Measurements from ENCODE around the gene DBN1.

Gene DBN1

DNA sequence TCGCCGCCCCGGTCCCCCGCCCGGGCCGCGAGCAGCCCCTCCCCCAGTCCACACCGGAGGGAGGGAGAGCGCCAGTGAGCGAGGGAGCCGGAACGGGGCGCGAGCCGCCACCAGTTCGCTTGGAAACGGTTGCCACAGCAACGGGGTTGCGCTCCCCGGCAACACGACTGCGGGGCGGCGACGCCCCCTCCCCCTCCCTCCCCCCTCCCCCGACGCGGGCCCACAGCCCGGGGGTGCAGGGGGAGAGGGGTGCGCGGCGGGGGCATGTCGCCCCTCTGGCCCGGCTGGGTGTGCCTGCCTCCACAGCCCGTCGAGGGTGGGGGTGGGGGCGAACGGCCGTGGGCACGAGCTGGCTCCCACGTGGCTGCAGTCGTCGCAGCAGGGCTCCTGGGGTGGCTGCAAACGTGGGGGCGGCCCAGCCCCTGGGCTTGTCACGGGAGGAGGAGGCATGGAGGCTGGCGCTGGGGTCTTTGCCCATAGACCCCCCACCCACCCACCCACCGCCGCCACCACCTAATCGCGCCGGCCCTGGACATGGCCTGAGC is 26.3 kb downstream of the DBN1 start:
- Histone ChIP-seq H3K4me3 (ENCODE audit: insufficient read depth in 1 of 2, low read depth in 1 of 2, low read length in 2 of 2) (peak overlapping the region; percentile 80 to 88), H2BK15ac (ENCODE audit: low read depth, poor library complexity, severe bottlenecking) (no peak overlapping the region), H4K8ac (ENCODE audit: low read length) (peak overlapping the region; percentile 83), H3K27ac (ENCODE audit: low read length, poor library complexity, severe bottlenecking) (peak overlapping the region; percentile 81), H3K9me3 (ENCODE audit: control insufficient read depth, low read length) (no peaks in the 10 kb centered on the region), H3K79me1 (replicated peaks; ENCODE audit: low read length, poor library complexity, severe bottlenecking) (peaks cover 7% of the 10 kb centered on the region), H4K91ac (ENCODE audit: low read length) (peak overlapping the region; percentile 79), H2AK5ac (ENCODE audit: low read length, severe bottlenecking) (no peak overlapping the region), H3K4me1 (ENCODE audit: control insufficient read depth, insufficient read depth, low read depth, low read length) (peaks cover 31% of the 10 kb centered on the region), H3K14ac (ENCODE audit: low read length in 2 of 2) (peak overlapping the region in 1 of 2 experiments; percentile 76), H3K23ac (ENCODE audit: low read length in 2 of 2) (no peak overlapping the region), H2BK120ac (ENCODE audit: low read depth, low read length) (peak overlapping the region; percentile 11), H3K9ac (ENCODE audit: low read length) (peak overlapping the region; percentile 71), H3K36me3 (ENCODE audit: control insufficient read depth in 1 of 2, insufficient read depth in 2 of 2, low read depth in 1 of 2, low read length in 2 of 2) (peaks cover 4 to 33% of the 10 kb centered on the region in 2 experiments), H2AFZ (ENCODE audit: low read depth, low read length) (peak overlapping the region; percentile 56), H3K4ac (ENCODE audit: low read depth in 1 of 2, low read length in 2 of 2) (peak overlapping the region in 1 of 2 experiments; percentile 36), H2BK5ac (ENCODE audit: low read depth, low read length, poor library complexity, severe bottlenecking) (no peak overlapping the region), H3K27me3 (ENCODE audit: control insufficient read depth in 1 of 2, insufficient read depth in 1 of 2, low read length in 2 of 2) (peaks cover 0 to 10% of the 10 kb centered on the region in 2 experiments), H2BK12ac (ENCODE audit: low read length in 2 of 2) (peak overlapping the region in 1 of 2 experiments; percentile 75), H3K18ac (ENCODE audit: low read depth in 1 of 2, low read length in 2 of 2) (peak overlapping the region; percentile 78 to 88), H3K4me2 (ENCODE audit: low read length, poor library complexity, severe bottlenecking) (peak overlapping the region; percentile 82)
- WGBS: 0% methylated on average over 8 of the region's 52 CpGs
- DNase-seq: peak; percentile 57

DNA sequence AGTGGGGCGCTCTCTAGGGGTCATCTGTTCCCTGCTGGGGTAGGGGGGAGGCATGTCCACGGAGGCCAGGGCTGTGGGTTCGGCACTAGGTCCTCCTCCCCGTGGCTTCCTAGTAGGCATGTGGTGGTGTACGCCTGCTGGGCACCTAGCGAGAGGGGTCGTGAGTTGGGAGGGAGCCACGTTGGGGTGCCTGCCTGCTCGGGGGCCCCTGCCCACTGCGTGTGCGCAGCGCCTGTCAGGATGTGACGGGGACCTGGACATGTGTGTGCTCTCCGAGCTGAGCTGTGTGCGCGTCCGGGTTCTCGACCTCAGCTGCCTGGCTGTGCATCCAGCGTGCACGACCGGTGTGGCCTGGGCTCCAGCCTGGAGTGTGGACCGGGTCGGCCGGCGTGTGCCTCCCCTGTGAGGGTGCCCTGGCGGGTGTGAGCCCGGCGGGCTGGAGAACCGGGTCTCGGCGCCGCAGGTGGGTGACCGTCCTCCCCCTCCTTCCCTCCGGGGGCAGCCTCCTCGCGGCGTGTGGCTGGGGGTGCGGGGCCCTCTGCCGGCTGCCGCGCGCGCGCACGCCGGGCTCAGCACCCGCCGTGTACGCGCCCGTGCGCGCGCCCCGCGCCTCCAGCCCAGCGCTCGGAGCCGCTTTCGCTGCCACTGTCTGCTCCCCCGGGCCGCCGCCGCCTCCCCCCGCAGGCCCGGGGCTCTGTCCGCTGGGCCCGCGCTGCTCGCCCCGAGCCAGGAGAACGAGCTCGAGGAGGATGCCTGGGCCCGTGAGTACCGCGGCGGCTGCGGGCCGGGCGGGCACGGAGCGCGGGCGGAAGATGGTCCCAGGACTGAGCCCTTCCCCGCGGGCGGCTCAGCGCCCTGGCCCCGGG is 27.0 kb downstream of the DBN1 start, which contains the start of gene PRR7:
Gene PRR7, plus strand, starts transcription at position 615 of the 866 bp plus-strand sequence. CDS start 8,254 bp downstream, outside the sequence.
- 10% methylated on average over 40 of the region's 89 CpGs for WGBS
- DNase-seq: peak; percentile 67
- Histone ChIP-seq H2BK15ac (ENCODE audit: low read depth, poor library complexity, severe bottlenecking) (peak within 1 kb of the TSS; percentile 52), H2BK5ac (ENCODE audit: low read depth, low read length, poor library complexity, severe bottlenecking) (no peak within 1 kb of the TSS), H3K27me3 (ENCODE audit: control insufficient read depth in 1 of 2, insufficient read depth in 1 of 2, low read length in 2 of 2) (peaks cover 0 to 10% of the 10 kb centered on the region in 2 experiments), H3K79me1 (replicated peaks; ENCODE audit: low read length, poor library complexity, severe bottlenecking) (peaks cover 7% of the 10 kb centered on the region), H3K4me2 (ENCODE audit: low read length, poor library complexity, severe bottlenecking) (peak within 1 kb of the TSS; percentile 82), H3K4me1 (ENCODE audit: control insufficient read depth, insufficient read depth, low read depth, low read length) (peaks cover 31% of the 10 kb centered on the region), H2AFZ (ENCODE audit: low read depth, low read length) (peak within 1 kb of the TSS; percentile 80), H3K9ac (ENCODE audit: low read length) (peak within 1 kb of the TSS; percentile 71), H2BK120ac (ENCODE audit: low read depth, low read length) (peak within 1 kb of the TSS; percentile 46), H3K14ac (ENCODE audit: low read length in 2 of 2) (peak within 1 kb of the TSS in 1 of 2 experiments; percentile 96), H2AK5ac (ENCODE audit: low read length, severe bottlenecking) (peak within 1 kb of the TSS; percentile 67), H3K4me3 (ENCODE audit: insufficient read depth in 1 of 2, low read depth in 1 of 2, low read length in 2 of 2) (peak within 1 kb of the TSS; percentile 80 to 88), H4K91ac (ENCODE audit: low read length) (peak within 1 kb of the TSS; percentile 79), H3K9me3 (ENCODE audit: control insufficient read depth, low read length) (no peaks in the 10 kb centered on the region), H3K27ac (ENCODE audit: low read length, poor library complexity, severe bottlenecking) (peak within 1 kb of the TSS; percentile 81), H3K36me3 (ENCODE audit: control insufficient read depth in 1 of 2, insufficient read depth in 2 of 2, low read depth in 1 of 2, low read length in 2 of 2) (peaks cover 10 to 40% of the 10 kb centered on the region in 2 experiments), H4K8ac (ENCODE audit: low read length) (peak within 1 kb of the TSS; percentile 92), H3K4ac (ENCODE audit: low read depth in 1 of 2, low read length in 2 of 2) (peak within 1 kb of the TSS; percentile 52), H2BK12ac (ENCODE audit: low read length in 2 of 2) (peak within 1 kb of the TSS in 1 of 2 experiments; percentile 75), H3K23ac (ENCODE audit: low read length in 2 of 2) (no peak within 1 kb of the TSS), H3K18ac (ENCODE audit: low read depth in 1 of 2, low read length in 2 of 2) (peak within 1 kb of the TSS; percentile 78 to 88)

DNA sequence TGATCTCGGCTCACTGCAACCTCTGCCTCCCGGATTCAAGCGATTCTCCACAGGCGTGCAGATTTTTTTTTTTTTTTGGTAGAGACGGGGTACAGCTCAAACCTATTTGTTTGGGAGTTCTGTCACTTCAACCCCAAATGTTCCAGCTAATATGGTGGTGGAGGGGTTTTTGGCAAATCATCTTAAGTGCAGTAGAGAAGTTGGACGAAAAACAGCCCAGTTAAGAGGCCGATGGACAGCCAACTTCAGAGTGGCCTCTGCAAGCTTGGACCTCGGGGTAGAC is 27.6 kb downstream of the DBN1 start:
- Histone ChIP-seq H2BK120ac (ENCODE audit: low read depth, low read length) (no peak overlapping the region), H4K91ac (ENCODE audit: low read length) (no peak overlapping the region), H3K36me3 (ENCODE audit: control insufficient read depth in 1 of 2, insufficient read depth in 2 of 2, low read depth in 1 of 2, low read length in 2 of 2) (peaks cover 10 to 43% of the 10 kb centered on the region in 2 experiments), H3K9ac (ENCODE audit: low read length) (peak overlapping the region; percentile 71), H3K4me2 (ENCODE audit: low read length, poor library complexity, severe bottlenecking) (peak overlapping the region; percentile 82), H2BK15ac (ENCODE audit: low read depth, poor library complexity, severe bottlenecking) (no peak overlapping the region), H2AFZ (ENCODE audit: low read depth, low read length) (no peak overlapping the region), H2AK5ac (ENCODE audit: low read length, severe bottlenecking) (no peak overlapping the region), H3K14ac (ENCODE audit: low read length in 2 of 2) (no peak overlapping the region), H3K4me1 (ENCODE audit: control insufficient read depth, insufficient read depth, low read depth, low read length) (peaks cover 31% of the 10 kb centered on the region), H3K18ac (ENCODE audit: low read depth in 1 of 2, low read length in 2 of 2) (no peak overlapping the region), H3K27ac (ENCODE audit: low read length, poor library complexity, severe bottlenecking) (no peak overlapping the region), H3K23ac (ENCODE audit: low read length in 2 of 2) (no peak overlapping the region), H4K8ac (ENCODE audit: low read length) (peak overlapping the region; percentile 92), H2BK12ac (ENCODE audit: low read length in 2 of 2) (peak overlapping the region in 1 of 2 experiments; percentile 23), H3K4ac (ENCODE audit: low read depth in 1 of 2, low read length in 2 of 2) (no peak overlapping the region), H3K4me3 (ENCODE audit: insufficient read depth in 1 of 2, low read depth in 1 of 2, low read length in 2 of 2) (peak overlapping the region; percentile 80 to 88), H3K79me1 (replicated peaks; ENCODE audit: low read length, poor library complexity, severe bottlenecking) (peaks cover 7% of the 10 kb centered on the region), H2BK5ac (ENCODE audit: low read depth, low read length, poor library complexity, severe bottlenecking) (no peak overlapping the region), H3K27me3 (ENCODE audit: control insufficient read depth in 1 of 2, insufficient read depth in 1 of 2, low read length in 2 of 2) (peaks cover 0 to 10% of the 10 kb centered on the region in 2 experiments), H3K9me3 (ENCODE audit: control insufficient read depth, low read length) (no peaks in the 10 kb centered on the region)
- no peak for DNase-seq
- WGBS: 66% methylated on average over 4 of the region's 8 CpGs

All from mesenchymal stem cell (in vitro differentiated cells and primary cell).